Measurements from ENCODE around the gene PTPRC. TPM values are rescaled to one million over a fixed set of nuclear protein-coding genes. Genes with fewer than 3 reads are reported as not detected.

The PTPRC gene
- polyA plus RNA-seq, 4 donors = 1.6 to 17.4 (median 5.3) TPM

DNA sequence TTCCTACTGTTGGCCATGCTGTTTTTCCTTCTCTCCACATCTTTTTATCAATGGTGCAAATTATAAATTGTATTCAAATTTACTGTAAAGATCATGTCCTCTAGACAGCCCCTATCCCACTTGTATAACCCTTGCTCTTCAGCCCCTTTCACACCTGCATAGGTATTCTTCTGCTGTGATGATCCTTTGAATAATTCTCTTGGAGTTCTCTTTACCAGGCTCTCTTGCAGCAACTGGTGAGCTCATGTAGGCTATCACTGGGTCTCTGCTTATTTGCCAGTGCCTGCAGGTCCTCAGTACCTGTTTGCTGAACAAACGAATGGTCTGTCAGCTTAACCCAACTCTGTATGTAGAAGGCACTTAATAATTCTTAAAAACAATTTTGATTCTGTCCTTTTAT lies 8.2 kb downstream of the PTPRC start:
- Histone ChIP-seq H3K9me3 (ENCODE audit: control insufficient read depth in 2 of 2, insufficient read depth in 1 of 2, low read depth in 1 of 2, low read length in 1 of 2) (no peaks in the 10 kb centered on the region), H3K4me1 (ENCODE audit: control insufficient read depth in 3 of 3, insufficient read depth in 2 of 3, low read depth in 1 of 3, low read length in 2 of 3) (no peaks in the 10 kb centered on the region), H3K36me3 (ENCODE audit: control insufficient read depth in 3 of 3, insufficient read depth in 2 of 3, low read depth in 1 of 3, low read length in 3 of 3) (no peaks in the 10 kb centered on the region), H3K4me3 (ENCODE audit: low read depth in 1 of 3, low read length in 3 of 3) (no peak overlapping the region), H3K27me3 (ENCODE audit: control insufficient read depth in 3 of 3, insufficient read depth in 3 of 3, low read length in 3 of 3) (no peaks in the 10 kb centered on the region), H3K27ac (ENCODE audit: low read depth in 1 of 3, low read length in 2 of 3) (no peak overlapping the region)
- 21 to 59% (median 31%) methylated on average over 1 of the region's 1 CpG for WGBS, 3 donors
- no peak for FAIRE-seq
- DNase-seq = no peak

DNA sequence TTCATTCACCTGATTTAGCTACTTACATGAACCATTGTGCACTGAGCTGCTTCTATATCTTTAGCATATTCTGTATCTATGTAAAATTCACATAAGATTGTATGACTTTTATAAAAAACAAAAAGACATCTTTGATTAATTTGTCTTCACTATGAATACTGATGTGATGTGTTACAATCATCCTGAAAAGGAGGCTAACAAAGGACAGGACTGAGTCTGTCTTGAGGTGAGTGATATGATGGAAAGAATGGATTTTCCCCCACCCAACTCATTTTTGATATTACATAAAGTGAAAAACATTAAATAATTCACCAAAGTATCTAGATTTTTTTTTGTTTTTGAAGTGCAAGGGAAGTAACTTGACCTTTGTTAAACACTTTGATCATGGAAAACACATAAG lies 9.8 kb downstream of the PTPRC start:
- Histone ChIP-seq H3K36me3 (ENCODE audit: control insufficient read depth in 3 of 3, insufficient read depth in 2 of 3, low read depth in 1 of 3, low read length in 3 of 3) (no peaks in the 10 kb centered on the region), H3K4me3 (ENCODE audit: low read depth in 1 of 3, low read length in 3 of 3) (no peak overlapping the region), H3K27ac (ENCODE audit: low read depth in 1 of 3, low read length in 2 of 3) (no peak overlapping the region), H3K27me3 (ENCODE audit: control insufficient read depth in 3 of 3, insufficient read depth in 3 of 3, low read length in 3 of 3) (no peaks in the 10 kb centered on the region), H3K9me3 (ENCODE audit: control insufficient read depth in 2 of 2, insufficient read depth in 1 of 2, low read depth in 1 of 2, low read length in 1 of 2) (no peaks in the 10 kb centered on the region), H3K4me1 (ENCODE audit: control insufficient read depth in 3 of 3, insufficient read depth in 2 of 3, low read depth in 1 of 3, low read length in 2 of 3) (no peaks in the 10 kb centered on the region)
- no peak for DNase-seq
- FAIRE-seq = no peak

DNA sequence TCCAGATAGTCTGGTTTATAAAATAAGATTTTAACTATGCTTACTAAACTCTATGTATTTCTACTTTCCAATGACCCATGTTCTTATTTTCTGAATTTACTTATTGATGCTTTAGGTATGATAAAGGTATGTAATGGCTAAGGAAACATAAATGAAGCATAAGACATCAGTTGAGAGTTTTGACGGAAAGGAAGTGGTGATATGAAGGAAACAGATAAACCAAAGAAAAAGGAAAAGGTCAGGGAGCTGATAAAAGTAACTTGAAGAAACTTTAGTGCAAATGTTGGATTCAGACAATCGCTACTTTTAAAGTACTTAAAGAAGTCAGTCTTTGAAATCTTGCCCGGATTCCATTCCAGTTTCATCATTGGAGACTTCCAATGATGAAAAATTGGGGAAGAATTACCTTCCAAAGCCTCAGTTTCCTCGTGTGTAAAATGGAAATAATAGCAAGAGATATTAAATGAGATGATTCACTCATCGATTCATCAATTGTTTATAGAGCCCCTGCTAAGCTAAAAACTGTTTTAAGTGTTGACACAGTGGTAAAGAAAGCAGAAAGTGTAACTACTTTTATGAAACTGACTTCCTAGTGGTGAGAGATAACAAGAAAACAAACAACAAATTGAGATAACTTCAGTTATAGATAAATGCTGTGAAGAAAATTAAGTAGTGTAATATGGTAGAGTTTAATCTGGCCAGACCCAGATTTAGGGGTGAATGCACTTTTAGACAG lies 10.6 kb downstream of the PTPRC start:
- Histone ChIP-seq H3K4me3 (ENCODE audit: low read depth in 1 of 3, low read length in 3 of 3) (no peak overlapping the region), H3K9me3 (ENCODE audit: control insufficient read depth in 2 of 2, insufficient read depth in 1 of 2, low read depth in 1 of 2, low read length in 1 of 2) (no peaks in the 10 kb centered on the region), H3K27ac (ENCODE audit: low read depth in 1 of 3, low read length in 2 of 3) (no peak overlapping the region), H3K36me3 (ENCODE audit: control insufficient read depth in 3 of 3, insufficient read depth in 2 of 3, low read depth in 1 of 3, low read length in 3 of 3) (no peaks in the 10 kb centered on the region), H3K27me3 (ENCODE audit: control insufficient read depth in 3 of 3, insufficient read depth in 3 of 3, low read length in 3 of 3) (no peaks in the 10 kb centered on the region), H3K4me1 (ENCODE audit: control insufficient read depth in 3 of 3, insufficient read depth in 2 of 3, low read depth in 1 of 3, low read length in 2 of 3) (no peaks in the 10 kb centered on the region)
- 56 to 73% (median 72%) methylated on average over 5 of the region's 5 CpGs for WGBS, 3 donors
- DNase-seq (no peak), FAIRE-seq (peak; percentile 10)

DNA sequence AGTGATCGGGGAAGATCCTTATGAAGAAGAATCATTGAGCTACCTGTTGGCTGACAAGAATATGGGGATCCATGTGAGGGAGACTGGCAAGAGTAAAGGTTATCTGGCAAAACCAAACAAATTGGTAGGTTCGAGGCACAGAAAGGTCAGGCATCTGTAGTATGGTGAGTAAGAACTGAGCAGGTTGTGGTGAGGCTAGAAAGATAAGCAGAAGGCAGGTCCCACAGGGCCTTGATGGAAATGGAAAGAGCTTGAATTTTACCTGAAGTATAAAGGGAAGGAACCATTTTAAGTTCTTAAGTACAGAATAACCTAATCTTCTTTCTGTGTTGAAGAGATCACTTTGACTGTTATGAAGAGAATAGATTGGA lies 11.1 kb downstream of the PTPRC start:
- 57 to 68% (median 67%) methylated on average over 2 of the region's 2 CpGs for WGBS, 3 donors
- H3K36me3 ChIP-seq (ENCODE audit: control insufficient read depth in 3 of 3, insufficient read depth in 2 of 3, low read depth in 1 of 3, low read length in 3 of 3) = no peaks in the 10 kb centered on the region
- no peaks in the 10 kb centered on the region for H3K4me1 ChIP-seq (ENCODE audit: control insufficient read depth in 3 of 3, insufficient read depth in 2 of 3, low read depth in 1 of 3, low read length in 2 of 3)
- H3K27me3 ChIP-seq (ENCODE audit: control insufficient read depth in 3 of 3, insufficient read depth in 3 of 3, low read length in 3 of 3) = no peaks in the 10 kb centered on the region
- peak overlapping the region in 1 of 3 donors; percentile 41 for H3K27ac ChIP-seq (ENCODE audit: low read depth in 1 of 3, low read length in 2 of 3)
- H3K4me3 ChIP-seq (ENCODE audit: low read depth in 1 of 3, low read length in 3 of 3) = no peak overlapping the region
- no peaks in the 10 kb centered on the region for H3K9me3 ChIP-seq (ENCODE audit: control insufficient read depth in 2 of 2, insufficient read depth in 1 of 2, low read depth in 1 of 2, low read length in 1 of 2)
- DNase-seq (no peak), FAIRE-seq (no peak)

DNA sequence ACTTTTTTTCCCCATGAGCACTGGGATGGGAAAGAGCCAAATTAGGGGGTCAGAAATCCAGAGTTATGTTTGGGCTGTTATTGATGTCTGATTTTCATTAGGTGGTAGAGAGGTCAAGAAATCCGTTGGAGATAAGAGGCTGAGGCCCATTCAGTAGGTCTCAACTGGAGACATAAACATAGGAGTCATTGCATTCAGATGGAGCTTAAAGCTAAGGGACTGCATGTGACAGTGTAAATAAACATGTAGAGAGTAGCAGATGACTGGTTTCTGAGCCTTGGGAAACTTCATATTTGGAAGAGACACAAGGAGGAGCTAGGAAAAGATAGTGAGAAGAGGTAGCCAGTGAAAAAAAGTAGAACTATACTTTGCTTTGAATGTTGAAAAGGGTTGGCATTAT lies 11.7 kb downstream of the PTPRC start:
- Histone ChIP-seq H3K4me3 (ENCODE audit: low read depth in 1 of 3, low read length in 3 of 3) (no peak overlapping the region), H3K27ac (ENCODE audit: low read depth in 1 of 3, low read length in 2 of 3) (peak overlapping the region in 1 of 3 donors; percentile 5), H3K9me3 (ENCODE audit: control insufficient read depth in 2 of 2, insufficient read depth in 1 of 2, low read depth in 1 of 2, low read length in 1 of 2) (no peaks in the 10 kb centered on the region), H3K27me3 (ENCODE audit: control insufficient read depth in 3 of 3, insufficient read depth in 3 of 3, low read length in 3 of 3) (no peaks in the 10 kb centered on the region), H3K36me3 (ENCODE audit: control insufficient read depth in 3 of 3, insufficient read depth in 2 of 3, low read depth in 1 of 3, low read length in 3 of 3) (no peaks in the 10 kb centered on the region), H3K4me1 (ENCODE audit: control insufficient read depth in 3 of 3, insufficient read depth in 2 of 3, low read depth in 1 of 3, low read length in 2 of 3) (no peaks in the 10 kb centered on the region)
- WGBS, 3 donors = 3 to 30% (median 20%) methylated on average over 1 of the region's 1 CpG
- FAIRE-seq (no peak), DNase-seq (no peak)

DNA sequence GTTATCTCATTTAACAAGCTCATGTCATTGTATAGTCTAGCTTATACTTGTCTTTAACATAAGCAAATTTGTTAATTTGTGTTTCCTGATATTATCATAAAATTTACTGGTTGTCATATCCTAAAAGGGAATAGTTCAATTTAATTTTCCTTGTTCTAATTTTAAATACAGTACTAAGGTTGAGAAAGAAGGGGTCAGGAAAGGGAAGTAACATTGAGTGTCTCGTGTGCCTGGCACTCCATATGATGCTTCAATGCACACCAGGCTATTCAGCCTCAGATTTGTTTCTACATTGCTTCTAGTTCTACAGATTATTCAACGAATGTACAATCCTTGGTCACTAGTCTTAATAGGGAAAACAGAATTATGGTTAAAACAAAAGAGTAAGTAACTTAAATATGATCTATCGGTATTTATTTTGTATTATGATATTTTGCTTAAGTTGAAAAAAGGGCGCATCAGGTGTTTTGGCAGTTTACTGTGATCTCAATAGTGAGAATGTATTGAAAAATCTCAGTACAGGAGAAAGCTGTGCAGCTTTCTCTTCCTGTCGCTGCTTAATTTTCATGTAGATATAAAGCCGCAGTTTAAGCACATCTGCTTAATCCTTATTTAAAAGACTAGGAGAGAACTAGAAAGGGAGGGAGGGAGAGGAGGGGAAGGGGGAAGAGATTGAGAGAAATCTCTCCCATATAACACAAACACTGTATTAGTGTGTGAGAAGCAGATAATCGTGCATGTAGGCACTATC lies 13.0 kb downstream of the PTPRC start:
- no peaks in the 10 kb centered on the region for H3K27me3 ChIP-seq (ENCODE audit: control insufficient read depth in 3 of 3, insufficient read depth in 3 of 3, low read length in 3 of 3)
- H3K4me3 ChIP-seq (ENCODE audit: low read depth in 1 of 3, low read length in 3 of 3) = no peak overlapping the region
- no peak for DNase-seq
- FAIRE-seq = no peak
- 45 to 59% (median 56%) methylated on average over 7 of the region's 7 CpGs for WGBS, 3 donors
- H3K9me3 ChIP-seq (ENCODE audit: control insufficient read depth in 2 of 2, insufficient read depth in 1 of 2, low read depth in 1 of 2, low read length in 1 of 2) = no peaks in the 10 kb centered on the region
- no peaks in the 10 kb centered on the region for H3K36me3 ChIP-seq (ENCODE audit: control insufficient read depth in 3 of 3, insufficient read depth in 2 of 3, low read depth in 1 of 3, low read length in 3 of 3)
- H3K4me1 ChIP-seq (ENCODE audit: control insufficient read depth in 3 of 3, insufficient read depth in 2 of 3, low read depth in 1 of 3, low read length in 2 of 3) = no peaks in the 10 kb centered on the region
- H3K27ac ChIP-seq (ENCODE audit: low read depth in 1 of 3, low read length in 2 of 3) = no peak overlapping the region

DNA sequence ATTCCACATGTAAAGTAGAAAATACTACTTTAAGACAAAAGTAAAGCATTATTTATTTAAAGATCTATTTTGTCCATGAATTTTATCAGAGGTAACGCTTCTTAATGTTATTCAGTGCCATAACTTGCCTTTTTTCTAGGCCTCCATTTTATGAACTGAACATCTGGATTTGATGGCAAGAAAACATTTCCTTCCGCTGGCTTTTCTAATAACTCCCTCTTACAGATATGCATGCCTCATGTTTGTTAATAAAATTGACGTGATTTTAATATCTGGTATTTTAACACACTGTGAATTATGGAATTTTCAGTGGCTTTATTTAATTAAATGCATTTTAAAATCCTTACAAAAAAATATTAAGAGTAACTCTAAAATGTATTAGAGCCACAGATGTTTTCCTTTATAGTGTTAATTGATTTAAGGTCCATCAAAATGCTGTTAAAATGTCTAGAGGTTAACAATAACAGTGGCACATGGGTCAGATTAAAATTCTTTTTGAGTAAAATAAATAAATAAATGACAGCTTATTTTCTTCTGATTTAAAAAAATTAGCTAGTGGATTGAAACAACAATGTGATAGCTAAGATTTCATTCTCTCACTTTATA lies 15.1 kb downstream of the PTPRC start:
- DNase-seq (no peak), FAIRE-seq (no peak)
- WGBS, 3 donors = 69 to 77% (median 69%) methylated on average over 3 of the region's 3 CpGs
- no peaks in the 10 kb centered on the region for H3K27me3 ChIP-seq (ENCODE audit: control insufficient read depth in 3 of 3, insufficient read depth in 3 of 3, low read length in 3 of 3)
- no peaks in the 10 kb centered on the region for H3K9me3 ChIP-seq (ENCODE audit: control insufficient read depth in 2 of 2, insufficient read depth in 1 of 2, low read depth in 1 of 2, low read length in 1 of 2)
- no peak overlapping the region for H3K27ac ChIP-seq (ENCODE audit: low read depth in 1 of 3, low read length in 2 of 3)
- no peak overlapping the region for H3K4me3 ChIP-seq (ENCODE audit: low read depth in 1 of 3, low read length in 3 of 3)
- H3K4me1 ChIP-seq (ENCODE audit: control insufficient read depth in 3 of 3, insufficient read depth in 2 of 3, low read depth in 1 of 3, low read length in 2 of 3) = no peaks in the 10 kb centered on the region
- H3K36me3 ChIP-seq (ENCODE audit: control insufficient read depth in 3 of 3, insufficient read depth in 2 of 3, low read depth in 1 of 3, low read length in 3 of 3) = no peaks in the 10 kb centered on the region

DNA sequence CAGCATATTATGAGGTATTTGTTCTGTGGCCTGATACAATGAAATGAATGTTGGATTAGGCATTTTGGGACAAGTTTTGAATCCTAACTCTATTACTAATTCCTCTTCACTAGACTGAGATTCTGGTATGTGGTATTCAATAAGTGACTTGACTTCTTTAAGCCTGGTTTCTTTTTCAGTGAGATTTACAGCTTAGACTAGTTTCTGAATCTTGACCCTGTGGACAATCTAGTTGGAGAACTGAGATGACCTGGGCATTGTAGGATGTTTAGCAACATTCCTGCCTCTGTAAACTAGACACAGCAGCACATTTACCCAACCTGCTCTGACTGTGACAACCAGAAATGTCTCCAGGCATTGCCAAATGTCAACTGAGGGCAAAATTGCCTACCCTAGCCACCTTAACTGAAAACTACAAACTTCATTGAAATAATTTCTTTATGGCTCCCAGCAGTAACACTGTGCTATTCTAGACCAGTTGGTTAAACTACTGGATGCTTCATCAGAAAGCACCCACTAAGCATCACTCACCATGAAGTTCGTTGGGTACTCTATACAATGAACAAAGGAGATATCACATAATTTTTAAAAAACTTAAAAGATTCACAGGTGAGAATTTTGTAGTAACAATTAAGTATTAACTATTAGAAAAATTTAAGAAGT lies 16.8 kb downstream of the PTPRC start:
- FAIRE-seq (no peak), DNase-seq (no peak)
- 60 to 78% (median 65%) methylated on average over 1 of the region's 1 CpG for WGBS, 3 donors
- H3K36me3 ChIP-seq (ENCODE audit: control insufficient read depth in 3 of 3, insufficient read depth in 2 of 3, low read depth in 1 of 3, low read length in 3 of 3) = no peaks in the 10 kb centered on the region
- no peak overlapping the region for H3K4me3 ChIP-seq (ENCODE audit: low read depth in 1 of 3, low read length in 3 of 3)
- no peaks in the 10 kb centered on the region for H3K27me3 ChIP-seq (ENCODE audit: control insufficient read depth in 3 of 3, insufficient read depth in 3 of 3, low read length in 3 of 3)
- no peaks in the 10 kb centered on the region for H3K9me3 ChIP-seq (ENCODE audit: control insufficient read depth in 2 of 2, insufficient read depth in 1 of 2, low read depth in 1 of 2, low read length in 1 of 2)
- peak overlapping the region in 1 of 3 donors; percentile 90 for H3K27ac ChIP-seq (ENCODE audit: low read depth in 1 of 3, low read length in 2 of 3)
- H3K4me1 ChIP-seq (ENCODE audit: control insufficient read depth in 3 of 3, insufficient read depth in 2 of 3, low read depth in 1 of 3, low read length in 2 of 3) = no peaks in the 10 kb centered on the region

All from small intestine (tissue), 7 donors.